Endodermal cell (in vitro differentiated cells): ENCODE measurements around the gene RBPJL. TPM values are rescaled to one million over a fixed set of nuclear protein-coding genes. Genes with fewer than 3 reads are reported as not detected.

ENCODE experiments used
- DNase-seq: peaks from one replicate; pipeline ENCODE4 v3.0.0-alpha.2; 2017
- H3K27ac ChIP-seq: 2 replicates; pipeline ENCODE4 v1.5.1; 2013; ENCODE audit warnings: mild to moderate bottlenecking, low read depth, low read length, moderate library complexity
- H3K27me3 ChIP-seq: 2 replicates; pipeline ENCODE4 v1.6.1; 2013; ENCODE audit warnings: mild to moderate bottlenecking, low read length, moderate library complexity; ENCODE audit not compliant: insufficient read depth, control insufficient read depth, poor library complexity, severe bottlenecking
- H3K36me3 ChIP-seq: 2 replicates; pipeline ENCODE4 v1.7.0; 2013; ENCODE audit warnings: mild to moderate bottlenecking, low read length, moderate library complexity; ENCODE audit not compliant: control insufficient read depth, insufficient read depth
- H3K4me1 ChIP-seq: one replicate; pipeline ENCODE4 v1.7.0; 2013; ENCODE audit warnings: low read length; ENCODE audit not compliant: control insufficient read depth, insufficient read depth
- H3K4me3 ChIP-seq: 2 replicates; pipeline ENCODE4 v1.5.1; 2013; ENCODE audit warnings: mild to moderate bottlenecking, low read length, moderate library complexity
- H3K9ac ChIP-seq: 2 replicates; pipeline ENCODE4 v1.6.1; 2013; ENCODE audit warnings: mild to moderate bottlenecking, low read length, moderate library complexity; ENCODE audit not compliant: poor library complexity, severe bottlenecking; ENCODE audit errors: extremely low read depth
- H3K9me3 ChIP-seq: 2 replicates; pipeline ENCODE4 v1.6.1; 2013; ENCODE audit warnings: mild to moderate bottlenecking, low read length, moderate library complexity; ENCODE audit not compliant: control insufficient read depth
- H3K27ac Mint-ChIP-seq: 2 replicates; pipeline ENCODE4 v1.8.0; 2020; ENCODE audit warnings: mixed read lengths
- H3K27me3 Mint-ChIP-seq: 2 replicates; pipeline ENCODE4 v1.8.0; 2021; ENCODE audit warnings: mild to moderate bottlenecking, mixed read lengths; ENCODE audit not compliant: insufficient read depth
- H3K36me3 Mint-ChIP-seq: 2 replicates; pipeline ENCODE4 v1.8.0; 2020; ENCODE audit warnings: low read depth, mixed read lengths
- H3K4me1 Mint-ChIP-seq: 2 replicates; pipeline ENCODE4 v1.8.0; 2020; ENCODE audit warnings: mixed read lengths
- H3K4me3 Mint-ChIP-seq: 2 replicates; pipeline ENCODE4 v1.8.0; 2020; ENCODE audit warnings: mild to moderate bottlenecking, moderate library complexity, mixed read lengths
- H3K9me3 Mint-ChIP-seq: 2 replicates; pipeline ENCODE4 v1.8.0; 2020; ENCODE audit warnings: mild to moderate bottlenecking, mixed read lengths
- CTCF ChIP-seq: fragments of 200-600 bp; sonication (generic); conservative IDR thresholded peaks from 2 replicates; pipeline ENCODE4 v1.5.0; 2021; ENCODE audit warnings: antibody characterized with exemption, mild to moderate bottlenecking
- WGBS, 2 experiments: methylation state at CpG; one replicate each; pipeline versions ENCODE4 v1.1.5 to v1.1.7; 2013; ENCODE audit warnings: missing lambda C conversion rate in 2 of 2, mixed read lengths in 1 of 2; ENCODE audit not compliant: insufficient coverage in 1 of 2, insufficient read length in 1 of 2; 5-methylcytosine and 5-hydroxymethylcytosine counted together
- total RNA-seq, 2 donors: library from RNA; stranded (reverse); fragmentation: NEBNext Ultra II Directional in 1 of 2; extraction: Animal tissue kit (Norgen Biotek cat#: 25700) in 1 of 2; gene quantifications; 2 replicates in 1 of 2; 3 replicates in 1 of 2; pipeline ENCODE4 v1.2.1, GENCODE V29; 2021

RBPJL gene
- total RNA-seq, 2 donors from 2014 or later: not detected

GRCh38 chr20:45330476-45330875, 23.8 kb downstream of the RBPJL start:
- Mint-ChIP-seq H3K36me3 (peaks cover 62% of the 10 kb centered on the region), H3K4me1 (peaks cover under 1% of the 10 kb centered on the region), H3K27ac (no peak overlapping the region), H3K27me3 (no peaks in the 10 kb centered on the region), H3K9me3 (no peaks in the 10 kb centered on the region), H3K4me3 (no peak overlapping the region)
- Histone ChIP-seq H3K27ac (no peak overlapping the region), H3K4me3 (no peak overlapping the region), H3K27me3 (no peaks in the 10 kb centered on the region), H3K9ac (no peak overlapping the region), H3K36me3 (peaks cover 80% of the 10 kb centered on the region), H3K4me1 (no peaks in the 10 kb centered on the region), H3K9me3 (no peaks in the 10 kb centered on the region)
- no peak for TF ChIP-seq CTCF
- WGBS, 2 experiments: 96% methylated on average over 3 of the region's 3 CpGs
- DNase-seq: no peak

DNA sequence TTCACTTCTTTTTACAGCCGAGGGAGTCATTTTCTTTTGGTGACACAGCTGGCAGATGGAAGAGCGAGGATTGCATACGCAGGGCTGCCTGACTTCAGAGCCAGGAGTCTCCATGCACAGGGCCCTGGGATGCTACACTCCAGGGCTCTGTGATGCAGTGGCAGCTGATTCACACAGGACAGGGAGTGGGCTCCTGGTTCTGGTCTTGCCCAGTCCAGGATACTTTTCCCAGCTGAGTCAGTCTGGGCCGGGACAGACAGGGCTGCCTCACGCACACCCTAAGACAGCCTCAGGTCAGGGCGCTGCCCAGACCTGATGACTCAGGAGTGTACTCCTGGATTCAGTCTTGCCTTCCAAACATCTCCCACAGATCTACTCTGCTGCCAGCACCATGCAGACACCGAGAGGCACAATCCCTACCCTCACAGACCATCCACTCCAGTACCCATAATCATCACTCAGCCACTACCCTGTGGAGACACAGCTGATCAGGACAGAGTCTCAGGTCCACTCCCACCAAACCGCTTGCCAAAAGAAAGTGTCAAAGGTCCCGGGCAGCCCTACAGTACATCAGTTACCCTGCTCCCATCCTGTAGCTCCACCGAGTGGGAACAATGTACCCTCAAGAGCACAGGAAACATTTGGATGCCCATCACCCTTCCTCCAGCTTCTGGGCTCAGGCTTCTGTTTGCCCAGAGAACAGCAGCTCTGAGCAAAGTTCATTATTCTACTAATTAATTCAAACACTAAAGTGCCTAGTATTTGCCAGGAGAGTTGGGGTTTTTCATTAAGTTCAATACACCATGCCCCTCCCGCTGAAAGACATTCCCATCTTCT, 30.1 kb downstream of the RBPJL start:
- Histone ChIP-seq H3K4me3 (no peak overlapping the region), H3K27ac (no peak overlapping the region), H3K9ac (no peak overlapping the region), H3K4me1 (peaks cover 26% of the 10 kb centered on the region), H3K9me3 (no peaks in the 10 kb centered on the region), H3K27me3 (no peaks in the 10 kb centered on the region), H3K36me3 (peaks cover 50% of the 10 kb centered on the region)
- TF ChIP-seq CTCF: no peak
- no peak overlapping the region for H3K4me3 Mint-ChIP-seq
- no peak for DNase-seq
- peak overlapping the region; percentile 84 for H3K27ac Mint-ChIP-seq
- no peaks in the 10 kb centered on the region for H3K27me3 Mint-ChIP-seq
- no peaks in the 10 kb centered on the region for H3K9me3 Mint-ChIP-seq
- H3K4me1 Mint-ChIP-seq: peaks cover 57% of the 10 kb centered on the region
- 94 to 98% methylated on average over 7 to 11 of the region's 11 CpGs for WGBS, 2 experiments
- peaks cover 37% of the 10 kb centered on the region for H3K36me3 Mint-ChIP-seq

GRCh38 chr20:45337367-45338120, 30.9 kb downstream of the RBPJL start:
- peaks cover 26% of the 10 kb centered on the region for H3K4me1 ChIP-seq
- no peak overlapping the region for H3K9ac ChIP-seq
- peak overlapping the region; percentile 67 for H3K27ac Mint-ChIP-seq
- no peak overlapping the region for H3K4me3 ChIP-seq
- H3K27me3 Mint-ChIP-seq: no peaks in the 10 kb centered on the region
- DNase-seq: peak; percentile 83
- 74 to 83% methylated on average over 12 to 15 of the region's 15 CpGs for WGBS, 2 experiments
- no peaks in the 10 kb centered on the region for H3K9me3 ChIP-seq
- no peaks in the 10 kb centered on the region for H3K27me3 ChIP-seq
- H3K4me1 Mint-ChIP-seq: peaks cover 60% of the 10 kb centered on the region
- no peak overlapping the region for H3K4me3 Mint-ChIP-seq
- H3K27ac ChIP-seq: no peak overlapping the region
- no peak for TF ChIP-seq CTCF
- H3K9me3 Mint-ChIP-seq: no peaks in the 10 kb centered on the region
- H3K36me3 ChIP-seq: peaks cover 45% of the 10 kb centered on the region
- H3K36me3 Mint-ChIP-seq: peaks cover 36% of the 10 kb centered on the region
